Measurements from ENCODE around the gene KCNQ5. TPM values are rescaled to one million over a fixed set of nuclear protein-coding genes. Genes with fewer than 3 reads are reported as not detected.

Gene KCNQ5
- polyA plus RNA-seq, 1 donor (not counting 4 experiments of a cell fraction or from before 2014, with no cell fraction given), result 3.4 TPM

DNA sequence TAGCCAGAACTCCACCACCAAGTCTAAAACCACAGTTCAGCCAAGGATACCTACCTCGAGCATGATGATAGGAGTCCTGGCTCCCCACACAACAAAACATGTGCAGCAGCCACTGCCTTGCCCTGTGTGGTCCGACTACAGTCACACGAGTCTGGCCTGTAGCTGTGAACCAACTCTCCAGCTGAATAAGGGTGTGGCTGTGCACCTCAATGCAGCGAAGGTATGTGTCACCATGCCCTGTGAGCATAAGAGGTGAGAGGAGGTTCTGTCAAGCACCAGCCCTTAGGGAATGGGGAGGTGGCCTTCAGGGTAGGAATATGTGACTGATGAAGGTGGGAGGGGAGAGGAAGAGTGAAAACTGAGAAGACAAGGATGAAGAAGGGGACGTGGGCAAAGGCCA lies 620.1 kb downstream of the KCNQ5 start:
- H3K36me3 ChIP-seq (ENCODE audit: control insufficient read depth in 2 of 2, extremely low read depth in 1 of 2, insufficient read depth in 2 of 2, low read length in 2 of 2), result no peaks in the 10 kb centered on the region
- H2AFZ ChIP-seq (ENCODE audit: control insufficient read depth, low read length), result no peak overlapping the region
- no peak overlapping the region for H3K4me2 ChIP-seq (ENCODE audit: control insufficient read depth, extremely low read depth, insufficient read depth, low read depth, low read length)
- H3K27ac ChIP-seq (ENCODE audit: control insufficient read depth, insufficient read depth, low read length), result no peak overlapping the region
- dilution Hi-C loops (cut with MboI; ENCODE audit: extremely low pct_ligation_motif_present, low sequenced_read_pairs), result no loop called here
- no peak overlapping the region for H3K9ac ChIP-seq (ENCODE audit: control insufficient read depth, extremely low read depth, insufficient read depth, low read length)
- H3K4me1 ChIP-seq (ENCODE audit: control insufficient read depth, extremely low read depth, insufficient read depth, low read length), result peaks cover 3% of the 10 kb centered on the region
- H3K27me3 ChIP-seq (ENCODE audit: control insufficient read depth, extremely low read depth, insufficient read depth, low read length), result no peaks in the 10 kb centered on the region
- DNase-seq (ENCODE audit: low read depth, low spot score) (no peak), FAIRE-seq (no peak)
- H3K4me3 ChIP-seq (ENCODE audit: control insufficient read depth in 2 of 3, extremely low read depth in 1 of 3, insufficient read depth in 2 of 3, low read depth in 1 of 3, low read length in 3 of 3), result no peak overlapping the region
- TF ChIP-seq EZH2 (IDR thresholded peaks at IDR 0.05; ENCODE audit: low read length) (no peak), CTCF (optimal IDR thresholded peaks at IDR 0.05 in 1 of 3, IDR thresholded peaks at IDR 0.05 in 1 of 3, conservative IDR thresholded peaks at IDR 0.05 in 1 of 3; ENCODE audit: extremely low read depth in 1 of 3, insufficient read depth in 2 of 3, low read length in 3 of 3) (no peak)
- no peaks in the 10 kb centered on the region for H3K9me3 ChIP-seq (ENCODE audit: control insufficient read depth, low read depth, low read length)
- H4K20me1 ChIP-seq (ENCODE audit: control insufficient read depth, extremely low read depth, insufficient read depth, low read length), result no peaks in the 10 kb centered on the region
- H3K9me1 ChIP-seq (ENCODE audit: control insufficient read depth, extremely low read depth, insufficient read depth, low read length), result no peaks in the 10 kb centered on the region
- H3K79me2 ChIP-seq (ENCODE audit: control insufficient read depth, insufficient read depth, low read length), result no peaks in the 10 kb centered on the region

Small RNAs within 50 kb of the gene (small RNA-seq; reads per million reads assigned to genes)
- 0 reads per million in 3 experiments for gene MIR4282 (ENCODE audit: insufficient read length in 3 of 3, low read depth in 3 of 3, low replicate concordance in 1 of 3)

Data from keratinocyte (primary cell).